CD4-positive, alpha-beta T cell treated with Interleukin-12 subunit alpha and Interleukin-12 subunit beta, for 1 hour (primary cell): ENCODE data around the gene SRGAP2B.
"Not testable (repeated sequence)": the region's sequence is repeated elsewhere in the genome, so short reads cannot be mapped to it uniquely, and the experiment has no call there.

Experiments
- DNase-seq: peaks from one replicate; pipeline ENCODE4 v3.0.0-alpha.2; 2020

SRGAP2B gene

DNA sequence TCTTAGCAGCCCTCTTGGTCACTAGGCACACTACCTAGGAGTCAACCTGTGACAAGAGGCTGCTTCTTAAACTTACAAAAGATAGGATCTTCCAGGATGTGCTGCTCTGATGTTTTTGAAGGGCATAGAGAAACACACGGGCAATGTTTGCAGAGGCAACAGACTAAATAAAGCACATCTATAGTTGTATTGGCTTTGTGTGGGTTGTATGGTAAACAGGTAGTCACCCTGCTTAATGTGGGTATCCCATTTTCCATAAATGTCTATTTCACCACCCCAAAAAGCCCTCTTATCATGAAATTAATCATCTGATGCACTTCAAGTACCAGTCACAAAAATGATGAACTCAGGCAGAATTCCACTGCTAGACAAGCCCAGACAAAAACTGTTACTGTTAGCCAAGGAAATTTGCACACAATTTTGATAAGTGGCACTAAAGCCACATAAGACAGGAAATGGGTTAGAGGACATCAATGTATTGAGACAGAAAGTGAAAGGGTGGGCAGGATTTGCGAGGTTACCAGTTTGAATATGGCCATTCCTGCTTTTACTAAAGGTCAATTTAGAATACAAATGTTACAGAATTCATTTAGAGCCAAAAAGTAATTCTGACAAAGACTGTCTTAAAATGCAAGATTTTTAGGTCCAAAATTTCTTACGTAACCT is 205.5 kb downstream of the SRGAP2B start:
- not testable (repeated sequence) for DNase-seq

DNA sequence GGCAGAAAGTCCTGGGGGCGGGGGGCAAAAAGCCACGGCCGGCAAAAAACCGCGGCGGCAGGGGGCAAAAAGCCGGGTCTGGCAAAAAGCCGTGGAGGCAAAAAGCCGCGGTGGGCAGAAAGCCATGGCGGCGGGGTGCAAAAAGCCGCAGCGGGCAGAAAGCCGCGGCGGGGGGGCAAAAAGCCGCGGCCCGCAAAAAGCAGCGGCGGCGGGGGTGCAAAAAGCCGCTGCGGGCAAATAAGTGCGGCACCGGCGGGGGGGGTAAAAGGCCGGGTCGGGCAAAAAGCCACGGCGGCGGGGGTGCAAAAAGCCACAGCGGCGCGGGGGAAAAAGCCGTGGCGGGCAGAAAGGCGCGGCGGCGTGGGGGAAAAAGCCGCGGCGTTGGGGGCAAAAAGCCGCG is 212.1 kb downstream of the SRGAP2B start:
- peak; percentile 42 for DNase-seq

- DNase-seq, result not testable (repeated sequence)
Measured at GRCh38 chr1:144882343-144882742, 212.8 kb downstream of the SRGAP2B start.

DNA sequence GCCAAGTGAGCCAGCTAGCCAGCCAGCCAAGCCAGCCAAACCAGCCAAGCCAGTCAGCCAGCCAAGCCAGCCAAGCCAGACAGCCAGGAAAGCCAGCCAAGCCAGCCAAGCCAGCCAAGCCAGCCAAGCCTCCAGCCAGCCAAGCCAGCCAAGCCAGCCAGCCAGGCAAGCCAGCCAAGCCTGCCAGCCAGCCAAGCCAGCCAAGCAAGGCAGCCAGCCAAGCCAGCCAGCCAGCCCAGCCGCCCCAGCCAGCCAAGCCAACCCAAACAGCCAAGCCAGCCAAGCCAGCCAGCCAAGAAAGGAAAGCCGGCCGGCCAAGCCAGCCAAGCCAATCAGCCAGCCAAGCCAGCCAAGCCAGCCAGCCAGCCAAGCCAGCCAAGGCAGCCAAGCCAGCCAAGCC is 236.5 kb downstream of the SRGAP2B start:
- not testable (repeated sequence) for DNase-seq
